Right hindlimb (tissue), 1 donor: ENCODE results near the gene KRTAP20-4.

Source experiments
- DNase-seq: peaks from one replicate; pipeline ENCODE4 v3.0.0-alpha.2; 2018

The KRTAP20-4 gene

GRCh38 chr21:30620522-30620921 lies at the start of gene KRTAP20-4:
Gene KRTAP20-4, plus strand, starts transcription at chr21:30620627.
- DNase-seq = no peak

- DNase-seq = no peak
Observed at GRCh38 chr21:30577766-30578165, 42.7 kb upstream of the KRTAP20-4 start.

DNA sequence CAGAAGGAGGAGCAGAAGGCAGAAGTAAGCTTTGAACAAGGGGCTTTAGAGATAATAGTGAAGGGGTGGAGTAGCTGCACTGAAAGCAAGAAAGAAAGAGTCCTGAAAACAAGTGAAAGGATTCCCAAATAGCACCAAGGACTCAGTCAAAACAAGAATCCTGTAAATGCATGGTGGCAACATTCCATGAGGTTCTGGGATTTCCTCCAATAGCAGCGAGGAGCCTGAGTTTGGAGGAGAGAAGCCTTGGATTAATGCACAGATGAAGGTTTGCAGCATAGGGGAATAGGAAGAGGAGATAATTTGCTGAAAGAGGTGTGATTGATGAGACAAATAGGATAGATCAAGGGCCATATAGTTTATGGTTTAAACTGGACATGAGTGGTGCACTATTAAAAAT lies 41.1 kb upstream of the KRTAP20-4 start:
- DNase-seq = no peak

DNA sequence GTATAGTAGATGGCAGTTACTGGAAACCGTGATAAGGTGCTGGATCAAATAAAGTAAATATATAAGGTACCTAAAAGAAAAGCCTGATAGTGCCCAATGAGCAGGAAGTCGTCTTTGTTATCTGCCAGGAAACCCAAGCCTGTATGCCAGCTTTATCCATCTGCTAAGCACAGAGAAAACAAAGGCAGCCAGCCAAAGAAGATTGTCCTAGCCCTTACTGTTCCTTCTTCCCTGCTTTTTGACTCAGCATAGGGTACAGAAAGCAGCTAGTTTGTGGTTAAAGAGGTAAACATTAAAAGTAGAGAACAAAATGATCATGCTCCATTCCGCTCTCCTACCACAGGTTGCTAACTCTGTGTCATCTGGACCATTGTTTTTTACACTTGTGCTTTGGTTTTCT lies 40.3 kb upstream of the KRTAP20-4 start:
- no peak for DNase-seq

GRCh38 chr21:30582870-30583269 lies 37.6 kb upstream of the KRTAP20-4 start:
- DNase-seq = no peak

GRCh38 chr21:30590297-30590696 lies 30.1 kb upstream of the KRTAP20-4 start, which contains the start of gene KRTAP22-2:
Gene KRTAP22-2, minus strand, starts transcription at chr21:30590397.
- DNase-seq = no peak

DNA sequence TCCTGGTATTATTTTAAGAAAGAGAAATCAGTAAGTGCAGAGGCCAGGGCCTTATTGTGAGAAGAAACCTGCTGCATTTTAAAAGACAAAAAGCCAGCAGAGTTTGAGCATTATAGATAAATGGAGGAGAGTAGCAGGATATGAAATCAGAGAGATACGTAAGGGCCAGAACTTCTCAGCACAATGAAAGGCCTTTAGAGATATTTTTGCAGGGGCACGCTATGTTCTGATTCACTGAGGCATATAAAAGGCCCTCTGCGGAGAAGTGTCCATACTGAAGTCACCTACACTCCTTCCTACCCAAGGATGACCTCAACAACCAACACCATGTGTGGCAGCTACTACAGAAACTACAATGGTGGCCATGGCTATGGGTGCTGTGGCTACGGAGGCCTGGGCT lies 28.3 kb upstream of the KRTAP20-4 start, which contains the start of gene KRTAP6-3:
TSS of gene KRTAP6-3 (plus strand) at position 301 of the 400 bp plus-strand sequence. CDS start at position 307, 6 bp downstream.
- no peak for DNase-seq

DNA sequence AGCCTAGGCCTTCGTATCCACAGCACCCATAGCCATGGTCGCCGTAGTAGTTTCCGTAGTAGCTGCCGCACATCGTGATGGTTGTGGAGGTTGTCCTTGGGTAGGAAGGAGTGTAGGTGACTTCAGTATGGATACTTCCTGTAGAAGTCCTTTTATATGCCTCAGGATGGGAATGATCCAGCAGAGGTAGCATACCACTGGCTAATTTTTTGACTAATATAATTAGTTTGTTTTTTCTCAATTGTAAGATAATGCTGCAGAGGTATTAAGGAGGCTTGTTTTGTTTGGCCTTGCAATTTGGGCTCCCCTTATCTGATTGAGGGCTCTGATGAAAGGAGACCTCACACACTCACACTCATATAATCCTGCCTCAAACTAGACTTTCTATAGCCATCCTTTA lies 21.6 kb upstream of the KRTAP20-4 start, which contains the start of gene KRTAP6-2:
TSS of gene KRTAP6-2 (minus strand) at position 101 of the 400 bp plus-strand sequence. CDS start at position 73, 28 bp downstream.
- no peak for DNase-seq

- no peak for DNase-seq
Observed at GRCh38 chr21:30600787-30601186, 19.6 kb upstream of the KRTAP20-4 start, which contains the start of gene KRTAP22-1. Gene KRTAP22-1, plus strand, starts transcription at chr21:30601087.

DNA sequence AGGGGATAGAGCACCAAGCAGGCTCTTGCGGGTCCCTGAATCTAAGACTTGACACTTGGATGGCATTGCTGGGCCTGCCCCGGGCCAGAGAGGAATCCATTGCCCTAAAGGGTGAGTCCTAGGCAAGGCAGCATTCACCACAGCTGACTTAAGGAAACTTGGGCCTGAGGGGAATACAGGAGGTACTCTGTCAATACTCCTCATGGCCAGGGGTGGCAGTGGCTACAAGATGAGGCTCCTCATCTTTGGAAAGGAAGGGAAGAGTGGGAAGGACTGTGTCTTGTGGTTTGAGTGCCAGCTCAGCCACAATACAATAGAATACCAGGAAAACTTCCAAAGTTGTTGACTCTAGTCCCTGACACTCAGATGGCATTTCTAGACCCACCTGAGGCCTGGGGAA lies 14.5 kb upstream of the KRTAP20-4 start:
- DNase-seq = no peak

DNA sequence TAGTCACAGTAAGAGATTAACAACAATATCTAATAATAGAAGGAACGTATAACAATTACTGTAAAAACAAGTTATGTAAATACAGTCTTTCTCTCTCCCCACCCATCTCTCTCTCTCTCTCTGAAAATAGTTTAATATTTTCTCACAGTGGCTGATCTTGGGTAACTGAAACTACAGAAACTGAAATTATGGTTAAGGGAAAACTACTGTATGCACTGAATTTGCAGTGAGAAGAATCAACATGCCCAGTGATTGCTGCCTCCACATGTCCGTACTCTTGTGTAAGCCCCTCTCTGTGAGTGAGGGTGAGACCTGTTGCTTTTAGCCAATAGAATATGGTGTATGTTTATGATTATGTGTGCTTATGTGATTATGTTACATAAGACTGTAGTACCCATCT lies 8.3 kb upstream of the KRTAP20-4 start:
- DNase-seq = no peak

- no peak for DNase-seq
Observed at GRCh38 chr21:30613836-30614235, 6.6 kb upstream of the KRTAP20-4 start, which contains the start of gene KRTAP6-1. Gene KRTAP6-1, minus strand, starts transcription at chr21:30613930. Its CDS starts 26 bp downstream, at chr21:30613904.

- no peak for DNase-seq
Observed at GRCh38 chr21:30615199-30615598, 5.2 kb upstream of the KRTAP20-4 start.

DNA sequence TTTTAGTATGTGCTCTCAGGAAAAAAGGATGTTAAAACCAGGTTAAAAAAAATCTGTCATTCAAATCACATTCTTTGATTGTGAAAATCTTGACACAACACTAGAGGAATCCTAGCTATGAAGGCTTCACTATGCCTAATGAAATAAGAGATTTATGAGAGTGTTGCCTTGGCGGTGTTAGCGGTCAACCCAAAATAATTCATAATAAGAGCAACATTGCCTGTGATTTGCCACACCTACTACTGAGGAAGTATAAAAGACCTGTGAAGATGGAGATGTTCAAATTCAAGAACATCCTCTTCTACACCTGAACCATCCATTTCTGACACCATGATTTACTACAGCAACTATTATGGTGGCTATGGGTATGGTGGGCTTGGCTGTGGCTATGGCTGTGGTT lies 4.3 kb upstream of the KRTAP20-4 start, which contains the start of gene KRTAP20-1:
TSS of gene KRTAP20-1 (plus strand) at position 301 of the 400 bp plus-strand sequence. CDS start at position 331, 30 bp downstream.
- no peak for DNase-seq

DNA sequence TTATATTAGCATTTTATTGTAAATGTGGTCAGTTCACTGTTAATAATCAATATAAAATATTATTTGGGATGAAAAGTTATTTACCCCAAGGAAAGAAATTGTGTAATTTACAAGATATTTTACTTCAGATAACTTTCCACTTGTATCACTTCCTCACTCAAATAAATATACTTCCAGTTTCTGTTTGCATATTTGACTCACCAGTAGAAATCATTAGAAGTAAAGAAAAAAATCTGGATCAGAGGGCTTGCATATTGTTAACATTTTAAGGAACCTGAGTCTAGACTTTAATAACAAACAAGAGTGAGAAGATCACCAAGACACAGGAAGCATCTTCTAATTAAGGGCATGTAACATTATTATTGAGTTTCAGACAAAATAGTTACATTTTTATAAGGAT lies 347 bp upstream of the KRTAP20-4 start:
- no peak for DNase-seq

DNA sequence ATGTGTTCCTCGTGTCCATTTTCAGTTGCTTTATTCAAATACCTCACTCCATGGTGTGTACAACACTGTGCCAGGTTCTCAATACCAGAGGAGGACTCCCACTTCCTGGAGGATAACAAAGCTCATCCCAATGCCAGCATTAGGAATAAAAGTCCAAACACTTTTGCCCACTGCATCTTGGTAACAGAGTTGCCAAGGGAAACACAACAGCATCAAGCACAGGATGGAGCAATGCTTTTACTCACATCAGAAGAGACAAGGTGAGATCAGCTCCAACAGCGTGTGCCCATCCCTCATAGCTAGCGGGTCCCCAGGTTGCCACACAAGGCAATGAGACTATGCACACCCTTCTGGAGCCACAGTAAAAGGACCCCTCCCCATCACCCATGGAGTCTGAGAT lies 2.9 kb downstream of the KRTAP20-4 start:
- no peak for DNase-seq

GRCh38 chr21:30625449-30626165 lies 5.2 kb downstream of the KRTAP20-4 start:
- no peak for DNase-seq

DNA sequence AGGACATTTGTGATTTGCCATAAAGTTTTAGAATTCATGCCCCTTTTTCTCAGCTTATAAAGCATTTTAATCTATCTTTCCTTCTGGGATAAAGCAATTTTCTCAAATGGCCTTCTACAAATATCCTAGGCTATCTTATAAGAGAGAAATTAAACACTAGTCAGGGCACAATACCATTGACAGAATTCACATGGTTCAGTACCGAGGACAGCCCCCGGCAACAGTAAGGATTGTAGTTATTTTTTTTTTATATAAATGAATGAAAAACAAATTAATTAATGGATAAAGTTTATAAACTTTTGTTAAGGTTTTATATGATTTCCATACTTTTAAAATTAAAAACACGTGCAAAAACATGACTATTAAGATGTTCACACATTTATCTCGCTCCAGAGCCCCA lies 7.7 kb downstream of the KRTAP20-4 start:
- DNase-seq = no peak

DNA sequence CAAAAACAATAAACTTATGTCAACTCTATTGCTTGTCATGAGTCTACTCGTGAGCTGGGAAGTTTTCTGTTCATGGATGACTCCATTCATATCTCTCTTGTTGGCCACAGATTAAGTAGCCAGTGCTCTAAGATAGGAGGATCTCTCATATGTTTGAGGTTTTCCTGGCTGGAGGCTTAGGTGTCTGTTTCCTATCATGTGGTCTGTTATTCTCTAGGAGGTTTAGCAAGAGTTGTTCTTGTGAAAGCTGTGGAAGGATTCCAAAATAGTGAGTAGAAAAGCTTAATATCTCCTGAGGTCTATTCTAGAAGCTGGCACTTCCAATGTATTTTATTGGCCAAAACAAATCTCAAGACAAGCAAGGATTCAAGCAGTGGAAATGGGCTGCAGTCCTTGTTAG lies 8.8 kb downstream of the KRTAP20-4 start:
- no peak for DNase-seq

DNA sequence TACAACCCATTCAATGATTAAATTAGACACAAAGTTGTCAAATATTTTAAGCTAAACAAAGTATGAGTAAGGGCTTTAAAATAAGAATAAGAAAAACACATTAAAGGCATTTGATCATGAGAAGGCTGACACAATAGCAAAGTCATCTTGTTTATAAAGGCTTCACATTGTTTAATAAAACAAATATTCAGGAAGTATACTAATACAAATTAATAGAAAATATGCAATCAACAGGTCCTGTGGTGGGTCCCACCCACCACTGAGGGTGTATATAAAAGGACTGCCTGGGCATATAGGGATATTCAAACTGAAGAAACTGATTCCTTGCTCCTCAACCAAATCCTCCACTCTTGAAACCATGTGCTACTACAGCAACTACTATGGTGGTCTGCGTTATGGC lies 14.5 kb downstream of the KRTAP20-4 start, which contains the start of gene KRTAP20-2:
TSS of gene KRTAP20-2 (plus strand) at position 301 of the 400 bp plus-strand sequence. CDS start at position 359, 58 bp downstream.
- DNase-seq = no peak

DNA sequence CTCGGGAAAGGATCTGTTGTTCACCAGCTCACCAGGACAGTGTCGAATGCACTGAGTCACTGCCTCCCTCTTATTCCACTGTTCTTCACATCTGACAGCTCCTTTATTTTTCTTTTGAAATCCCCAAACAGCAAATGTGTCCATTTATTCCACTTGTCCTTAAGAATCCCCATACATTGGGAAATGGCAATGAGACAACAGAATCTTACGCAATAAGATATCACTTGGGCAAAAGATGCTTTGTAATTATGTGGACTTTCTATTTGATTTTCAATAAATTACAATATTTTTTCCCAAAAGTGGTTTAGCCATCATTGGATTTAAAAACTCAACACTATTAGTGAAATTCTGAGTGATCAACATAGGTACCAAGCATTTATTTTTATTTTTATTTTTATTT lies 18.3 kb downstream of the KRTAP20-4 start:
- DNase-seq = no peak

DNA sequence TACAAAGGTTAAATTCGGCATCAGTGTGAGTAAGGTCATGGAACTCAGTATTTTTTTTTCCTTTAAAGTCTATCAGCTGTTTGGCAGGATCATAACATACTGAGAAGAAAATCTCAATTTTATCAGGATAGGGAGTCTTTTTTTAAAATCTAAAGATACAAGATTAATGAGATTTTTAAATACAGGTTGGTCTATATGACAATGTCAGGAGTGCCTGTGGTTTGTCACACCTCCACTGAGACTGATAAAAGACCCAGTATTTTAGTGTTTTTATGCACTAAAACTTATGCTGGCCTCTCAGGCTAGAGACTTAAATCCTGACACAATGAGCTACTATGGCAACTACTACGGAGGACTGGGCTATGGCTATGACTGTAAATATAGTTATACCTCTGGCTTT lies 22.1 kb downstream of the KRTAP20-4 start, which contains the start of gene KRTAP20-3:
TSS of gene KRTAP20-3 (plus strand) at position 301 of the 400 bp plus-strand sequence.
- DNase-seq = no peak

DNA sequence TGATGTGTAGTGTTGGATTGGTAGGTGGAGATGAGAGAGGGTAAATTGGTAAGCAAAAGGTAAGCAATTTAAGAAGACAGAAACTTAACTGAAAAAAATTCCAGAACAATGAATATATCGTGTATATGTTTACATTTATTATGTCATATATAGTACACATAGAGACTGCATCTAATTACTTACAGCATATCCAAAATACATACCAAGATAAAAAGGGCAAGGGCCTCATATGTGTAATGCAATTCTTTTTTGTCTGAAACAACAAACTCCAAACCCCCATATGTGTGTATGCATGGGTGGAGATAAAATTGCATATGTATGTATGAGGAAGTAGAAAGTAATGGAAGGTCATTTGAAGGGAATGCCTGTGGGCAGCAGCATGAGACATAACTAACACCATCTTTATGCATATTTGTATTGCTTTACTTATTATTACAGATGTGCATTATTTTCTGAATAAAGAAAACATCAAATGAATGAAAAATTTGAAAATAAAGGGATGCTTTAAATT lies 26.5 kb downstream of the KRTAP20-4 start:
- no peak for DNase-seq

- no peak for DNase-seq
Observed at GRCh38 chr21:30652891-30653290, 32.5 kb downstream of the KRTAP20-4 start.
